Heart left ventricle (tissue), 13 donors: ENCODE results near the gene DOCK1.

ENCODE experiments used
- CTCF ChIP-seq, 12 donors: fragments of 200-600 bp; sonication (generic) in 4 of 12; IDR thresholded peaks; one replicate each; pipeline versions ENCODE4 v1.5.0 to v1.8.0; 2018 to 2022; ENCODE audit warnings: antibody characterized with exemption in 12 of 12, mild to moderate bottlenecking in 5 of 12
- POLR2A ChIP-seq, 2 donors: fragments of 450-650 bp; IDR thresholded peaks; one replicate each; pipeline ENCODE4 v1.6.1; 2017; ENCODE audit warnings: antibody characterized with exemption in 2 of 2, mild to moderate bottlenecking in 2 of 2, moderate library complexity in 2 of 2
- donor health status: ischemic (EF 13 %, LVEDD 7.1; RV severe dilation, severe dysfunction).
- donor health status: DM: no; HTN: yes; CAD: no.
- donor health status: DM: no; HTN: no; CAD: no.
- donor health status: ischemic (EF 25% LVEDD 6.9; RV normal size, moderate dysfunction).
- donor health status: ischemic (EF 25% LVEDD 5.7; RV mildly dilated, moderate dysfunction).
- donor health status: ischemic (EF 35%, LVEDD 5.7; RV mildly dilated, moderate dysfunction).
- donor health status: nonischemic (EF 11% LVEDD 7.7; RV severe dilation, severe dysfunction).
- donor health status: DM: yes; HTN: yes; CAD: no.
- donor health status: PGD.
- donor health status: ischemic (EF 29% LVEDD 5.4; RV normal size, mild dysfunction).
- donor health status: nonischemic (EF 23%, LVEDD 6.1; RV moderate dilation, normal function).

- TF ChIP-seq CTCF (IDR thresholded peaks at IDR 0.05) (no peak), POLR2A (IDR thresholded peaks at IDR 0.05) (no peak)
These were observed 143.4 kb downstream of the DOCK1 start for GRCh38 chr10:127048630-127049029.
